ENCODE results near the gene PEPD.

The PEPD gene

DNA sequence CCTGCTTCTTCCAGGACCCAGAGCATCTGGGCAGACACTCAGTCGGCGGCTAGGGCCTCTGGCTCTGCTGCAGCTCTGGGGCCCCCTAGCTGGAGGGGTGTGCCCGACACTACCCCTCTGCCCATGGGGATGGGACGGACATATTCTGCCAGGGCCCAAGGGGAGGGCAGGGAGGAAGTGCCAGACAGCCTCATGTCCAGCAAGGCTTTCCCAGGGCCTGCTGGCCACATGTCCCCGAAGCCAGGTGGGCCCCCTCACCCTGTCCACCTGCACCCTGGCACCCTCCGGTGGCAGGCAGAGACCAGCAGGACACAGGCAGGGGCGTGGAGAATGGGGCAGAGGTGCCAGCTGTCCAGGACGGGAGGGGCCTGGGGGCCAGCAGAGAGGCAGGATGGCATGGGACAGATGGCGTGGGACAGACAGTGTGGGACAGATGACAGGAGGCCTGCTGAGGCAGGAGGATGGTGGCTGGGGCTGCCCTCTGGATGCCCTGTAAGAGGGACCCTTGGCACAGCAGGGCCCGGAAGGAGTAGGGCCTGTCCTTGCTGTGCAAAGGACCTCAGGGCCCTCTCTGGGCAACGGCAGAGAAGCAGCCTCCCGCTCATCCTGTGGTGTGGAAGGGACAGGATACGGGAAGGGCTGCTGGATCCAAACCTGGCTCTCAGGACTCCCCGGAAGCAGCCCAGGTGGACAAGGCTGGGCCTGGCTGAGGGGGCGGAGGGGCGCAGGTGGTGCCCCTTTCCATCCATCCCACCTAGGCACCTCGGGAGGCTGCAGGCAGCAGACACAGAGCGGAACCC is 119.0 kb downstream of the PEPD start:
- Histone ChIP-seq H3K4me3 (replicated peaks; ENCODE audit: insufficient read depth, low read length) (no peak overlapping the region), H3K27ac (replicated peaks) (no peak overlapping the region), H3K27me3 (ENCODE audit: insufficient read depth, poor library complexity, severe bottlenecking) (no peaks in the 10 kb centered on the region)
- no peak for TF ChIP-seq REST (IDR thresholded peaks at IDR 0.05; ENCODE audit: insufficient replicate concordance, low read depth)
- TF ChIP-seq, protein P1, sequence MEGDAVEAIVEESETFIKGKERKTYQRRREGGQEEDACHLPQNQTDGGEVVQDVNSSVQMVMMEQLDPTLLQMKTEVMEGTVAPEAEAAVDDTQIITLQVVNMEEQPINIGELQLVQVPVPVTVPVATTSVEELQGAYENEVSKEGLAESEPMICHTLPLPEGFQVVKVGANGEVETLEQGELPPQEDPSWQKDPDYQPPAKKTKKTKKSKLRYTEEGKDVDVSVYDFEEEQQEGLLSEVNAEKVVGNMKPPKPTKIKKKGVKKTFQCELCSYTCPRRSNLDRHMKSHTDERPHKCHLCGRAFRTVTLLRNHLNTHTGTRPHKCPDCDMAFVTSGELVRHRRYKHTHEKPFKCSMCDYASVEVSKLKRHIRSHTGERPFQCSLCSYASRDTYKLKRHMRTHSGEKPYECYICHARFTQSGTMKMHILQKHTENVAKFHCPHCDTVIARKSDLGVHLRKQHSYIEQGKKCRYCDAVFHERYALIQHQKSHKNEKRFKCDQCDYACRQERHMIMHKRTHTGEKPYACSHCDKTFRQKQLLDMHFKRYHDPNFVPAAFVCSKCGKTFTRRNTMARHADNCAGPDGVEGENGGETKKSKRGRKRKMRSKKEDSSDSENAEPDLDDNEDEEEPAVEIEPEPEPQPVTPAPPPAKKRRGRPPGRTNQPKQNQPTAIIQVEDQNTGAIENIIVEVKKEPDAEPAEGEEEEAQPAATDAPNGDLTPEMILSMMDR (IDR thresholded peaks at IDR 0.05; ENCODE audit: insufficient read depth, low read length): no peak
- no peak for TF ChIP-seq GABPA (IDR thresholded peaks at IDR 0.05; ENCODE audit: low read depth)
- no peak for TF ChIP-seq POLR2AphosphoS5 (IDR thresholded peaks at IDR 0.05; ENCODE audit: low read depth)
- TF ChIP-seq SPI1 (IDR thresholded peaks at IDR 0.05; ENCODE audit: borderline replicate concordance, low read depth): peak; percentile 47; the same call in 1 of the 2 replicates
- DNase-seq (ENCODE audit: low read depth in 1 of 2, low spot score in 1 of 2): peak in 1 of 2 experiments; percentile 62

DNA sequence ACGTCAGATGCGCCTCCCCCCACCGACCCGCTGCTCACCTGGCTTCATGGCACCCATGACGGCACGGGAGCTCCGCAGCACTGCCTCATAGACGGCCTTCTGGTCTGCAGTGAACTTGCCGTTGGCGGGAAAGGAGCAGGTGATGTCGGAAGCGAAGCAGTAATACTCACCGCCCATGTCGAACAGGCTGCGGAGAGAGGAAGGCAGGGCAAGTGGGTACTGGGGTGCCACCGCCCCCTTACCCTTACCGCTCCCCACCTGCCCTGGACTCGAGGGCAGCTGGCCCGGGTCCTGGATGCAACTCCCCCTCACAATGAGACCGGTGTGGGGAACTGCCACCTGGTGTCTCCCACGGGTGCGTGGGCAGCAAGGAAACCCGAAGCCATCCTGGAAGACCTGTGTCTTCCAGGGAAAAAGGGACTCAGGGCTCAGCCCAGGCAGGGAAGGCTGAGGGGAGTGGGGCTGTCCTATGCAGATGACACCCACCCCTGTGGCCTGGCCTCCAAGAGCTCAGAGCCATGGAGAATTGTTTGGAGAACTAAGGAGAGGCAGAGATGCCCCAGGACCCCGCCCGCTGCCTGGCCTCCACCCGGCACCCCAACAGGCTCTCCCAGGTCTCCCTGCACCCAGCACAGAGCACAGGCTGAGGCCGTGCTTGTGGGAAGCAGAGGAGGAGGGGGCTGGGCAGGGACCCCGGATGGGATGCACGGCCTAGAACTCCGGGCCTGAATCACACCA is 119.7 kb downstream of the PEPD start:
- no peak for TF ChIP-seq POLR2AphosphoS5 (IDR thresholded peaks at IDR 0.05; ENCODE audit: low read depth)
- TF ChIP-seq, protein P1 (IDR thresholded peaks at IDR 0.05; ENCODE audit: insufficient read depth, low read length): no peak
- TF ChIP-seq SPI1 (IDR thresholded peaks at IDR 0.05; ENCODE audit: borderline replicate concordance, low read depth): no peak
- DNase-seq (ENCODE audit: low read depth in 1 of 2, low spot score in 1 of 2): no peak
- Histone ChIP-seq H3K27me3 (ENCODE audit: insufficient read depth, poor library complexity, severe bottlenecking) (no peaks in the 10 kb centered on the region), H3K4me3 (replicated peaks; ENCODE audit: insufficient read depth, low read length) (no peak overlapping the region), H3K27ac (replicated peaks) (no peak overlapping the region)

- TF ChIP-seq POLR2AphosphoS5 (IDR thresholded peaks at IDR 0.05; ENCODE audit: low read depth) (no peak), REST (IDR thresholded peaks at IDR 0.05; ENCODE audit: insufficient replicate concordance, low read depth) (no peak)
- TF ChIP-seq, protein P1 (IDR thresholded peaks at IDR 0.05; ENCODE audit: insufficient read depth, low read length): no peak
- DNase-seq (ENCODE audit: low read depth in 1 of 2, low spot score in 1 of 2): no peak
- Histone ChIP-seq H3K4me3 (replicated peaks; ENCODE audit: insufficient read depth, low read length) (no peak overlapping the region), H3K27me3 (ENCODE audit: insufficient read depth, poor library complexity, severe bottlenecking) (no peaks in the 10 kb centered on the region), H3K27ac (replicated peaks) (no peak overlapping the region)
Measured at GRCh38 chr19:33400856-33401682, 120.5 kb downstream of the PEPD start.

All from HL-60 (cell line).